MCF 10A (cell line): Measurements from ENCODE around the gene SPRING1. TPM values are rescaled to one million over a fixed set of nuclear protein-coding genes. Genes with fewer than 3 reads are reported as not detected.

Source experiments
- total RNA-seq: library from RNA; stranded (reverse); gene quantifications from 2 replicates; pipeline ENCODE4 v1.2.3, GENCODE V29; 2022

The SPRING1 gene
- total RNA-seq, 1 experiment from 2014 or later: 26.2 TPM

Other genes with a start within 250 kb of the SPRING1 start
- 3.4 and 5.1 TPM in 2 replicates for gene MAP1LC3B2, start 178.7 kb downstream of the SPRING1 start, total RNA-seq
- 7.2 and 10.5 TPM in 2 replicates for gene RNFT2, start 246 bp upstream of the SPRING1 start, total RNA-seq
- 2.6 and 3.0 TPM in 2 replicates for gene HRK, start 143.4 kb upstream of the SPRING1 start, total RNA-seq
- 24.2 and 24.8 TPM in 2 replicates for gene FBXW8, start 172.9 kb upstream of the SPRING1 start, total RNA-seq